Measurements from ENCODE around the gene MAGED1.
"Not testable (repeated sequence)": the region's sequence is repeated elsewhere in the genome, so short reads cannot be mapped to it uniquely, and the experiment has no call there.

DNA sequence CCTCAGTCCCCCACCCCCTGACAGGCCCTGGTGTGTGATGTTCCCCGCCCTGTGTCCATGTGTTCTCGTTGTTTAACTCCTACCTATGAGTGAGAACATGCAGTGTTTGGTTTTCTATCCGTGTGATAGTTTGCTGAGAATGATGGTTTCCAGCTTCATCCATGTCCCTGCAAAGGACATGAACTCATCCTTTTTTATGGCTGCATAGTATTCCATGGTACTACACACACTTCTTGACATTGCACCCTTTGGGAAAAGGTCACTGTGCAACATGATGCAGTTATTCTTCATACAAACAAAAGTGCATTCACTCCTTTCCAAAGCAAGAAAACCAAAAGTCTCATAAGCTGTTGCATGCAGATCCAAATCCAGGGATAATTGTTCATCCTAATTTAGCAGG is 11.7 kb downstream of the MAGED1 start:
- TF ChIP-seq EZH2phosphoT487 (IDR thresholded peaks at IDR 0.05; ENCODE audit: insufficient read depth, low read depth); EZH2 (IDR thresholded peaks at IDR 0.05; ENCODE audit: insufficient read depth, poor library complexity, severe bottlenecking): not testable (repeated sequence)

Measured in GM23248 (cell line).